HT1080 (cell line): Measurements from ENCODE around the gene CCNL2. TPM values are rescaled to one million over a fixed set of nuclear protein-coding genes. Genes with fewer than 3 reads are reported as not detected.
A peak's percentile ranks its signal among the peaks of the same experiment; 100 is the strongest.

Source experiments
- DNase-seq: peaks from one replicate; pipeline ENCODE4 v3.0.0-alpha.2; 2015; ENCODE audit warnings: low read depth
- total RNA-seq: library from RNA; depleted of rRNA; stranded (reverse); fragments of >200 nt; shearing (Covaris generic); gene quantifications from 2 replicates; pipeline ENCODE4 v1.2.3, GENCODE V29; 2014

CCNL2 gene
- total RNA-seq, 1 experiment from 2014 or later = 96.1 TPM

DNA sequence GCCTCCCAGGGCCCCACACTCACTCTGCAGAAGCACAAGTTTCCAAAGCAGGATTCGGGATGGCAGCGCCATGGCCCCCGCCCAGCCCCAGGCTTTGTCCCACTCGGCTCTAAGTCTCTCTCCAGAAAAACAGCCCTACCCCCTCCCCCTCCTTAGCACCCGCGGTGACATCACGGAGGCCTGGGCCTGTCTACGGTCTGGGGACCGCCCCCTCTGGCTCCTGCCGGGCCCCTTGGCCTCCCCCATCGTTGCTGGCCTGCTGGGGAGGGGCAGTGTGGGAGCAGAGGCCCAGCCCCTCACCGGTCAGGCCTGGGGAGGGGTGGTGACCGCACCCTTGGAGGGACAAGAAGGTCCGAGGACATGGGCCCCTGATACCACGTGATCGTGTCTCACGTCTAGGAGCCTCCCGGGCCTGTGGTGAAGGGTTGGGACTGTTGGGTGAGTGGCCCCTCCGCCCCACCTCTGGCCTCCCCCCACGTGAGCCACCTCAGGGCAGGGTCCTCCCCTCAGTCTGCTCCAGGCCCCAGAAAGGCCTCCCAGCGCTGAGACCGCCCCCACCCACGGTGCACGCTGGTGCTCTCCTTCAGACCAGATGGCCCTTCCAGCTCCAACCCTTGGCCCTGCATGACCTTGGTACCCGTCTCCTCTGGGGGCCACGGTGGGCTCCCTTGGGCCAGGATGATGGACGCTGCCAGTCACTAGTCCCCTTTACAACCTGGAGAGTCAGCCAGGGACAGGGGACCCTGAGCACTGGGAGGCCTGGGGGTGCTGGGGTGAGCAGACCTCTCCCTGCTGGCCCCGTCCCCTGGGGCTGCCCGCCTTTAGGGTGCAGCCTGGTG, 40.5 kb downstream of the CCNL2 start, which contains the start of gene MXRA8:
Gene MXRA8, minus strand, starts transcription at position 123 of the 839 bp plus-strand sequence. Its CDS starts 51 bp downstream, at position 72.
- DNase-seq = no peak

DNA sequence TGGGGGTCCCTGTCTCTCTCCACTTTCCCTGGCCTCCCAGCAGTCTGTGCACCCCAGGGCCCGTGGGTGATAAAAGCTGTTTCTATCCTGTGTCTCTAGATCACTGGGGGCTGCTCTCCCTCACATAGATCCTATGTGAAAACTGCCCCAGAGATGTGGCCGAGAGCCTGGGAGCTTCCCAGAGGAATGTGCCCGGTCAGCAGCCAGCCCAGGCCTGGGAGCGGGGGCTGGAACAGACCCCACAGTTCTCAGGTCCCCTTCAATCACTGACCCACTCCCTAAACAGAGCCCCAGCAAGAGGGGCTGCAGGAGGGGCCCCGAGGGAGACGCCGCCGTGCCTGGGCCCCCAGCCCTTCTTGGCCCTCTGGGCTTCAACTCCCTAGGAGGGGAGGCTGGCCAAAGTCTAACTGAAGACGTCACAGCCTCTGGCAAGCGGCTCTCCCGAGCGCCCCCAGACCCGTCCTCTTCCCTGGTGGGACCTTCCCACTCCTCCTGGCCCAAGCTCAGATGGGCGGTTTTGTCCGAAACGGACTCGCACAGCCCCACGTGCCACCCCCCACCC, 41.2 kb downstream of the CCNL2 start:
- no peak for DNase-seq

DNA sequence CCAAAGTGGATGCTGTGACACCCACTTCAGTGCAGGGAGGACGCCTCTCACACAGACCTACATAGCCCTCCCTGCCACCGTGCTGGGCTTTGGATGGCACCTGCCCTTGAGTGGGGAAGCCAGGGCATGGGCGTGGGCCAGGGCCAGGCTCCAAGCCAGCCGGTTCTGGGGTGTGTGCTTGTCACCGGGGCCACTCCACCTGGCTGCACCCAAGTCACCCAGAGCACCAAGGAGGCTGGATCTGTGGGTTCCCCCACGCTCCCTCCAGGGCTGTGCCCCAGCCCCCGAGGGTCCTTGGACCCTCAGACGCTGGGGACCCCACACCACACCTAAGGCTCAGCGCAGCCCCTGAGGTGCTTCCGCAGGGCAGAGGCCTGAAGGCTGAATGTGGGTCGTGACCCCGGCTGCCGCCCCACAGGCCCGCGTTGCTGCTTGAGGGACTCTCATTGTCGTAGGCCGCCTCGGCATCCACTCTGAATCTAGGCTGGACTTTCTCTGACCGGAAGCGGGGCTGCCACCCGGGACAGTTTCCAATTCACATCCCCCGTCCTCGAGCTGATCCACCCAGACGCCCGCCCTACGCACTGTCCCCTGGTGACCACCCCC, 42.2 kb downstream of the CCNL2 start:
- DNase-seq = no peak

DNA sequence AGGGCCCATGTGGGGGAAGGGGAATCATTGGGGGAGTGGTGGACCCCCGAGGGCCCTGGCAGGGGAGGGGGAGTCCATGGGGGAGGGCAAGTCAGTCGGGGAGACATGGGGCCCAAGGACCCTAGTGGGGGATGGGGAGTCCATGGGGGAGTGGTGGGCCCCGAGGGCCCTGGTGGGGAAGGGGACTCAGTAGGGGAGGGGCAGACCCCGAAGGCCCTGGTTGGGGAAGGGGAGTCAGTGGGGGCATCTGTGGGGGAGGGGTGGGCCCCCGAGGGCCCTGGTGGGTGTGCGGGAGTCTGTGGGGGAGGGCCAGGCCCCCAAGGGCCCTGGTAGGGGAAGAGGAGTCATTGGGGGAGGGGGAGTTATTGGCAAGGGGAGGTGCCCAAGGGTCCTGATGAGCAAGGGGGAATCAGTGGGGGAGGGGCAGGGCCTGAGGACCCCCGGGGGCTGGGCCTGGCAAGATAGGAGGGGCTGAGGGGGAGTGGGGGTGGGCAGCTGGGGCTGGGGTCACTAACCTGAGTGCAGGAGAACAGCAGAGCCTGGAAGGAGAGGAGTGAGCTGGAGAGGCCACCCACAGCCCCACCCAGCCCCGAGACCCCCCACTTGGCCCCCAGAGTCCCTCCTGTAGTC, 42.9 kb downstream of the CCNL2 start:
- no peak for DNase-seq

DNA sequence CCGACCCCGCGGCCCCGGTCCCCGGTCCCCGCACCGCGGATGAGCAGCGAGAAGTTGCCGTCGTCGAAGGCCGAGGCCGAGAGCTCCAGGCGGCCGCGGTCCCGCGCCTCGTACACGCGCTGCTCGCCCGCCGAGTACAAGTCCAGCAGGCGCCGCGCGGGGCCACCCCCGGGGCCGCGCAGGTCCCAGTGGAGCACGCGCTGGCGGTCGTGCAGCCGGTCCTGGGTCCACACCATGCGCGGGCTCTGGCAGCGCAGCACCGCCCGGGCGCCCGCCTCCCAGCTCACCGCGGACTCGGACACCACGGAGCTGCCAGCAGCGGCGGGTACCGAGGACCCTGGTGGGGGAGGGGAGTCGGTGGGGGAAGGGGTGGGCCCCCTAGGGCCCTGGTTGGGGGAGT, 43.7 kb downstream of the CCNL2 start:
- DNase-seq = no peak

DNA sequence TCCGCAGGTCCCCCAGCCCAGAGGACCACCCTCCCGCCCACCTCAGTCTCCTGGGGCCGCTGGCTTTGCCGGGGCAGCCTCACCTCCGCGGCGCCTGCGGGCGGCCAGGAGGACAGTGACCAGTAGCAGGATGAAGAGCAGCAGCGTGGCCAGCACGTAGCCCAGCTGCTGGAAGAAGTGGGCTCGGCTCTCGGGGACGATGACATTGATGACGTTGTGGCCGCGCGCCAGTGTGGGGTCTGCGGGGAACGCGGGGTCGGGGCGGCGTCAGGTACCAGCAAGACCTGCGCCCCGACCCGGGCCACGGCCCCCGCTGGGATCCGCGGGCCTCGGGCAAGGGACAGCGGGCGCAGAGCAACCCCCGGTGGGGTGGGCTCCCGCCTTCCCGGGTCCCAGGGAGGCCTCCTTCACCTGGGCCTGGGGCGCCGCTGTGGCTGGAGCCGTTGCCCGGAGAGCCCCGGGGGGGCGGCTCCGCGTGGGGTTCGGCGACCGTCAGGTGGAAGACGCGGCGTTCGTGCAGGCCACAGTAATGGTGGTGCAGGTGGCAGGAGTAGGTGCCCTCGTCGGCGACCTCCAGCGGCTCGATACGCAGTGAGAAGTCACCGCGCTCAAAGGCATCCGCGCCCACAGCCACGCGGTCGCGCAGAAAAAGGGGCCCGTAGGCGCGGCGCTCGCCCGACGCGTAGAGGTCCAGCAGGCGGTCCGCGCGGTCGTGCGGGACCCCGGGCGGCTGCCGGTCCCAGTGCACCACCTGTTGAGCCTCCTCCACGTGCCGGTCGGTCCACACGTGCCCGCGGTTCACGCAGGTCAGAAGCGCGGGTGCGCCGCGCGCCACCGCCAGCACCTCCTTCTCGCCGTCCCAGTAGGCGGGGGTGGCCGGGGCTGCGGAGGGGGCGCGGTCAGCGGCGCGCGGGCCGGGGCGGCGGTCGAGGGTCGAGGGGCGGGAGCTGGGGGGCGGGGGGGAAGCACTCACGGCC, 44.6 kb downstream of the CCNL2 start:
- DNase-seq = no peak

DNA sequence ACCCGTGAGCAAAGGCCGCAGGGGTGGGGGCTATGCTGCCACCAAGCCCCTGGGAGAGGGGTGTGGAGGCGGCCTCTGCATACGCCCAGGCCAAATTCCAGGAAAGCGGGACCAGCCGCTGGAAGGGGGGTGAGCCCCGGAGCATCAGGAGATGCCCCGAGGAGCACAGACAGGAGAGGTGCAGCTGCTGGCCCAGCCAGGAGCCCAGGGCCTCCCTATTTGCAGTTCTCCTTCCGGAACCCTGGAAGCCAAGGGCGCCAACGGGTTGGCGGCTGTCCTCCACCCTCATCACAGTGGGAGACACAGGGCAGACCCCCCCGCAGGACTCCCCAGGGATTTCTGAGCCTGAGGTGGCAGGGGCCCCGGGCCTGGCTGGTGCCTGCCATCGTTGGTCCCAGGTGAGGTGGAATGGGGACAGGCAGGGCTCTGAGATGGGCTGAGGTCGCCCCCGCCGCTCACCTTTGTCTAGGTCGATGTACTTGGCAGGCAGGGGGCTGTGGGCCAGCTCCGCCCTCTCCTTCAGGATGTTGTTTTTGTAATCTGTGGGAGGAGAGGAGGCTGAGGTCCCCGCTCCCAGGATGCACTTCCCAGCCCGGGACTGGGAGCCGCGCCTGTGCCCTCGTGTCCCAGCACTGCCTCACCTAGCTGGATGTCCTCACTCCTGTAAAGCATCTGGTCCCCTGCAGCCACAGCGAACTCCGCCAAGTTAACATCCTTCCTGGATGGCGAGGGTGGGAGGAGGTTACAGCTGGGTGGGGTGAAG, 45.6 kb downstream of the CCNL2 start:
- no peak for DNase-seq

DNA sequence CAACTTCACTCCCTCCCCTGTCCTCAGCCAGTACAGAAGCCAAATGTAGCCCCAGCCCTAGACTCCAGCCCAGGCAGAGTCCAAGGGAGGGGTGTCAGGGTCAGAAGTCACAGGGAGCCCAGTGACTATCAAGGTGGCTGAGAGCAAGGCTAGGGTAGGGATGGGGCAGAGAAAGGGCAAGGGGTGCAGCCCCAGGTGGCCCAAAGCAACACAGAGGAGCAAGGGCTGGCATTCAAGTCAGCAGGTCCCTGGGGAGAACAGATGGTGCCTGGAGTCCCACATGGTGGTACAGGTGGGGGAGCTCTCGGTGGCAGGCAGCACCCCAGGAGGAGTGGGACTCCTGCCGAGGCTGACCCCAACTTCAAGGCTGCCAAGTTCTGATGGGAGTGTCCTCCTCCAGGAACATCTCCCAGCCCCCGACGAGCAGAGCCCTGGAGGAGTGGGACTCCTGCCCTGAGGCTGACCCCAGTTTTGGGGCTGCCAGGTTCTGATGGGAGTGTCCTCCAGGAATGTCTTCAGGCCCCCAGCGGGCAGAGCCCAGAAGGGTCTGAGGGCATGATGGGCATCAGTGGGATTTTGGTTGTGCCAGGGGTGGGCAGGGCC, 46.2 kb downstream of the CCNL2 start:
- no peak for DNase-seq

DNA sequence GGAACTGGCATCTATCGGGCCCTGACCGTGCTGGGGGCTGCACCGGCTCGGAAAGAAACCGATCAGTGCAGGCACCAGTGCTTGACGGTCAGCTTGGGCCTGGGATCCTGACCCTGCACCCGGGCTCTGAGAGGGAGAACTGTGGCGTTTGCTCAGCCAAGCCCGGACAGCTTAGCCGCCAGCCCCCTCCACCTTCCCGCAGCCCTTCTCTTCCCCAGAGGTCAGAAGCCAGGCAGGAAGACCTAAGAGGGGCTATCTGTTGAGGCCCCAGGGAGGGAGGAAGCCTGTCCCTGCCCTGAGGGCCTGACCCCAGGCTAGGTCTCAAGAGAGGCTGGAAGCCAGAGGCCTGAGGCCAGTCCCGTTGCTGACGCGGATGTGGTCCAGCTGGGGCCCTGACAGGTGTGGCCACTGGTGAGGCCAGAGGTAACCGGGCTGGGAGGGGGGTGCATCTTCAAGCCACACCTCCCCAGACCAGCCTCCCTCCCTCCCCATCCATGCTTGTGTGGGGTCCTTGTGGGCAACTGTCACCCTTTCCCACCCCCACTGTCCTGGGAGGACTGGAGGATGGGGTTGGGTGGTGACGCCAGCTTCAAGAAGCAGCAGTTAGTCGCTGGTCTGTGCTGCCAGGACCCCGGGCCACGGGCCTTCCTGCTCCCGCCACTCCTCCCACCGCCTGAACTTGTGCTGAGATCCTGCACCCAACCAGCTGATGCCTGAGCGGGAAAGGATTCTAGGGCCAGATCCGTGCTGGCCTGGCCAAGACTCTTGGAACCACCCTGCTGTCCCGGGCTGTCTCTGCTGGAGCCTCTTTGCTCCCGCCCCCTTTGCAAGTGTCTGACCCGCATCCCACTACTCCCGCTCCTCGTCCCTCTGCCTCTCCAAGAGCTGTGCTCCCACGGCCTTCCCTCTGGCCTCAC, 47.4 kb downstream of the CCNL2 start:
- no peak for DNase-seq

DNA sequence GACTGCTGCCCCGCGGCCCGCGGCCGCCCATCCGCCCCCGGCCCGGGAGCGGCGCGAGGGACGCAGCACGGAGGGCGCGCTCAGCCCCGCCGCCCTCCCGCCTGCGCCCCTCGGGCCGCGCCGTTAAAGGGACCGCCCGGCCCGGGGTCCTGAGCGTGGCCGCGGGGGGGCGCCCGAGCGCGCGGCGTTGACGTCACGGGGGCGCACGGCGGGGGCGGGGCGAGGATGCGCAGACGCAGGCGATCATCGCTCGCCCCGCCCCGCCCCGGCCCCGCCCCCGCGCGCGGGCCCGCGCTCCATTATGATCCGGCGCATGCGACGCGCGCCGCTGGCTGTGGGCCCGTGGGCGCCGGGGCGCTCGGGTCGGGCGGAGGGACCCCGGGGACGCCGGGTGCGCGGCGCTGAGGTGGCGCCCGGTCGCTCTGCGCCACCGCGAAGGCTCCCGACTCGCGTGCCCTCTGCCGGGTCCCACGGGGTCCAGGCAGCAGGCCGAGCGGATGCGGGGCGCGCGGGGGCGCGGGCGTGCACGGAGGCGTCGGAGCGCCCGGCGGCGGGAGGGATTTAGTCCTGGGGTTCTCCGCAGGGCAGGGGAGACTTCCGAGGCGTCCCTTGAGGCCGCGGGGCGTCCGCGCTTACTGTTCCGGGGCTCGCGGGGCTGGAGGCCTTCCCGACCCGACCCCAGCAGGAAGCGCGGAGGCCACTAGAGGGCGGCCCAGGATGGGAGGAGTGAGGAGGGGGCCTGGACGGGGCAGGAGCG, 49.7 kb downstream of the CCNL2 start, which contains the start of gene DVL1:
Gene DVL1, minus strand, starts transcription at position 163 of the 757 bp plus-strand sequence. CDS start 353 bp downstream, outside the sequence.
- DNase-seq = peak; percentile 39

DNA sequence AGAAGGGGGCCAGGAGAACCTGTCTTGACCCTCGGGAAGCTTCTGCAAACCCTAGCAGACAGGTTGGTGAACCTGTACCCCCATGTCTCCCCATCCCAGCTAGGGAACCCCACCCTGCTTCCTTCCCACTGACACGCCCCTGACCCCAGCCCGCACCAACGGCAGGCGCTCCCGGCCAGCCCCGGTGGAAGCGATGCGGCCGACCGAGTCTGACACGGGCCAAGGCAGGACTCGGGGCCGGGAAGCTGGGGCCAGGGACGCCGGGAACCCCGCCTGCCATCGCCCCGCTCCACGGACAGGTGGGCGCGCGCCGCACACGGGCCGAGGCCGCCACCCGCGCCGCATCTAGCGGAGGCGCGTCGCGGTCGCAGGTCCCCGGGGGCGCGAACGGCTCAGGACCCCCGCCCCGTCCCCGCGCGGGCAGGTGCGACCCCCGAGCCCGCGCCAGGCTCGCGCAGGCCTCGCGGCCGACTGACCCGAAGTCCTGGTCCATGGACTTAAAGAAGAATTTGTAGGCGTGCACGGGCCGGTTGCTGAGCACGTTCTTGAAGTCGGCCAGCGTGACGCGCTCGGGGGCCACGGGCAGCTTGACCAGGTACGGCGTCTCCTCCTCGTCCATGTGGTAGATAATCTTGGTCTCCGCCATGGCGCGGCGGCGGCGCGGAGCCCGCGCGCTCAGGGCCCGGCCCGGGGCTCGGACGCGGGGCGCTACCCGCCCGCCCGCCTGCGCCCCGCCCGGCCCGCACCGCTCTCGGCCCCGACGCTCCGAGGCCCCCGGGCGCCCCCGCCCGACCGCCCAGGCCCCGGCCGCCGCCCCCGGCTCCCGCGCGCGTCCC, 50.5 kb downstream of the CCNL2 start:
- DNase-seq = no peak

DNA sequence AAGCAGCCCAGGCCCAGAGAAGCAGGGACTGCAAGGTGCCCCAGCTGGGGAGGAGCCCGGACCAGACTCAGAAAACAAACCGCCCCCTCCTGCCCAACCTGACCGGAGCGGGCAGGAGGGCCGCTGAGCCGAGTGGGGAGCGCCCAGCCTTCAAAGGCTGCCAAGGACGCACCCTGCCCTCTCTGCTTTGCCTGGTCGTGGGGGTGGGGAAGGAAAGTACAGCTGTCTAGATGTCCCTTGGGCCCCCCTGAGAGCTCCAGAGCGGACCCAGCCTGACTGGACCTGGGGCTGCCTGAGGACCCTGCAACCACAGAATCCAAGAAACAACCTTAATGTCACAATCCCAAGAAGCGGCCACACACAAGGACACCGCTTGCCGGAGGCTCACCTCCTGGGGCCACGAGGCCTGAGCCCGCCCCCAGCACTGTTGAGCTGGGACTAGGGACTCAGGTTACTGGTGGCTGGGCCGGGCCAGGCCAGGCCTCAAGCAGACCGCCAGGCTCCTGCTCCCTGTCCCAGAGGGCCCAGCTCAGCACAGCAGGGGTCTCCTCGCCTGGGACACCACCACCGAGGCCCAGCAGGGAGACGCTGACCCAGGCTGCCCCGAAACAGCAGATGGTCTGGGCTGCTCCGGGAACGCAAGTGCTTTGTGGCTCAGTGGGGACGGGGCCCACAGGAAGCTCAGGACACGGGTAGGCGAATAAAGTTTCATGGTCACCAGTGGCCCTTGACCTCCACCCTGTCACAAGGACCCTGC, 51.3 kb downstream of the CCNL2 start:
- DNase-seq = peak; percentile 55

DNA sequence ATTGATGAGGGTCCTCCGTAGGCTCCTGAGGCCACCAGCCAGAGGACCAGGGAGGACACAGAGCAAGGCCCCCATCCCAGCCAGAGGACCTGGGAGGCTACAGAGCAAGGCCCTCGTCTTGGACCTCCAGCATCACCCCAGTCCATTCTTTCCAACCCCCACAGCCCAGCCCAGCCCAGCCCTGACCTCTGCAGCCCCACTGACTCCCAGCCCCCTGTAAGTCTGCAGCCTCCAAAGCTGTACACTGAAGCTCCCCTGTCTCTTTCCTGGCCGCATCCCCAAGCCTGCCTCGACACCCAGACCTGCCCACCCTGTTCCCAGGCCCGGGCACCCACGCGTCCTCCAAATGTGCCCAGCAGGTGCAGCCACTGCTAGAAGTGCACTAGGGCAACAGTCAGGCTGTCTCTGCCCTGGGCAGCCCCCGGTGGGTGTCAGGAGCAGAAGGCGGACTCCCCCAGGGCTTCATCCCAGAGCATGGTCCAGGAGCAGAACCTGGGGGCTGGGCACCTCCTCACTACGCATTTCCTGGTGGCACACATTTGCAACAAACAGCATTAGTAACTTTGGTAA, 52.0 kb downstream of the CCNL2 start:
- no peak for DNase-seq

DNA sequence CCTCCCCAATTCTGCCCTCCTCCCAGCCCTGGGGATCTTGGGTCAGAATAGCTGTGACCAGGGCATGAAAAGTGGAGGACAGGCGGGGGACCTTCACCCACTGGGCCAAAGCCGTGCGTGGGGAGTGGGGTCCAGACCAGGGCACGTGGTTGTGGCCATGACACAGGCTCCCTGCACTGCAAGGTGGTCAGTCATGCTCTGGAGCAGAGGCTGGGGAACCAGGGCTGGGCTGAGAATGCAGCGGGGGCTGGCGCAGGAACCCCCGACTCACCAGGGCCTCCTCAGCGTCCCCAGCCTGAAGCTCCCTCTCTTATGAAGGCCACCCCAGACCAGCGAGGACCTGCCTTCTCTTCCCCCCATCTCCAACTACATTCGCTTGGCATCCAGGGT, 52.6 kb downstream of the CCNL2 start:
- no peak for DNase-seq

DNA sequence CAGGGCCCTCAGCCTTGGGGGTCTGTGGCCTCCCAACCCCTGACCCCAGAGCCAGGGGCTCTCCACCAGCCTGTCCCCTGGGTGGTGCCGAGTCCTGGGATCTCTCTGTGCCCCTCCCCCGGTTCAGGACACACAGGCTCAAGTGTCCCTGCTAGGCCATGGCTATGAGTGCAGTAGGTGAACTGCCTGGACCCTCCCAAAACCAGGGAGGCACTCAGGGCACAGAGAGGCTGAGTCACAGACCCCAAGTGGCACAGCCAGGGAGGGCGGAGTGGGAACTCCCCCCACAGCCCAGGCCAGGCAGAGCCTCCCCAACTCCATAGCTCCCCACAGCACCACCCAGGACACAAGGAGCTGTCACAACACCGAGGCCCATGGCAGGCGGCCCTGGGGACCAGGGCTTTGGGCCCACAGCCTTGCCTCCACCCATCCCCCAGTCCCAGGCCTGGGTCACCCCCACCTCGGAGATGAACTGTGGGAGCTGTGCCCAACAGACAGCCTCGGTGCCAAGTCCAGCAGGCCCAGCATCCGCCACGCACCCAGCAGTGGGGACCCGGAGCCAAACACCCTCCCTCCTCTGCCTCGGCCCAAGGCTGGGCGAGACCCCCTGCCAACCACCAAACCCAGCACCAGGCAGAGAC, 53.2 kb downstream of the CCNL2 start:
- no peak for DNase-seq
